Measurements from ENCODE around the gene RC3H2.
"Not testable (repeated sequence)": the region's sequence is repeated elsewhere in the genome, so short reads cannot be mapped to it uniquely, and the experiment has no call there.

RC3H2 gene

DNA sequence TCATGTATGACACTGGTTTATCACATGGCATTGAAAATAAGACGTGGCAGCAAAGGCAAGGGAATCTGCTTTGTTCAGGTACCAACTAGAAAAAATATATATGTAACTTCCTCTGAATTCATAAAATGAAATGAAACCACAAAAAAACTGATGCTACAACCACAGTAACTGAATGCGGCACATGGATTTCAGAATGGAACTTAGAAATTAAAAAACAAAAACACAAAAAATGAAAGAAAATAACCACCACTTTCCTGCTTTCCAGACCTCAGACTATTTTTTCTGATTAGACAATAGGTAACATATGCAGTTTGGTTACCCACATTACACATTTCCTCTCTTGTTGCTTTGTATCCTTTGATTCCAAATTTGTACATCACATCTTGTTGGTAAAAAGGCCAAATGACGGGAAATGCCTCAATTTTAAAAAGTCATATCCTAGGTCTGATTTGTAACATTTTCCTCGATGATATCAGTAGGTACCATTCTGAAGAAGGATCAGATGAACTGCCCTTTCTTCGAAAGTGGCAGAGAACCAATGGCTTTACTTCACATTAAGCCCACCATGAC lies 58.7 kb downstream of the RC3H2 start:
- Mint-ChIP-seq H3K27ac (no peak overlapping the region), H3K9me3 (no peaks in the 10 kb centered on the region), H3K27me3 (no peaks in the 10 kb centered on the region), H3K4me1 (ENCODE audit: low read depth) (no peaks in the 10 kb centered on the region), H3K4me3 (no peak overlapping the region), H3K36me3 (ENCODE audit: low read depth) (peaks cover 51% of the 10 kb centered on the region)
- intact Hi-C loops (cut with micrococcal nuclease): no loop called here

DNA sequence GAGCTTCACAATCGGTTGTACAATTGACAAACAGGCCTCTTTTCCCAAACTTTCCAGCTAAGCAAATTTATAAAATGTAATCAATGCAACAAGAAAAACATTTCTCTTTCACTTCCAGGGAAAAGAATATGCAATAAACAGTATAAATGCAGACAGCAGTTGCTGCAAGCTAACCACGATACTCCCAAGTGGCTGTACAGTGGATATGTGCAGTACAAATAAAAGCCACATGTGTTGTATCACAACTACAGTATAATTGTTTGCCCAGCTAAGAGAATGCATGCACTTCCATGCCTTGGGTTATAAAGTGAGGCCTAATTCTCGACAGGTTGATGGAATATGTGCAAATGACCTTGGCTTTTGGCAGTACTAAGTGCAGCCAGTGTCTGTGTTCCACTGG lies 60.0 kb downstream of the RC3H2 start:
- peaks cover 38% of the 10 kb centered on the region for H3K36me3 Mint-ChIP-seq (ENCODE audit: low read depth)
- H3K4me3 Mint-ChIP-seq: no peak overlapping the region
- H3K27me3 Mint-ChIP-seq: no peaks in the 10 kb centered on the region
- no peak overlapping the region for H3K27ac Mint-ChIP-seq
- H3K4me1 Mint-ChIP-seq (ENCODE audit: low read depth): no peaks in the 10 kb centered on the region
- intact Hi-C loops (cut with micrococcal nuclease): no loop called here
- no peaks in the 10 kb centered on the region for H3K9me3 Mint-ChIP-seq

DNA sequence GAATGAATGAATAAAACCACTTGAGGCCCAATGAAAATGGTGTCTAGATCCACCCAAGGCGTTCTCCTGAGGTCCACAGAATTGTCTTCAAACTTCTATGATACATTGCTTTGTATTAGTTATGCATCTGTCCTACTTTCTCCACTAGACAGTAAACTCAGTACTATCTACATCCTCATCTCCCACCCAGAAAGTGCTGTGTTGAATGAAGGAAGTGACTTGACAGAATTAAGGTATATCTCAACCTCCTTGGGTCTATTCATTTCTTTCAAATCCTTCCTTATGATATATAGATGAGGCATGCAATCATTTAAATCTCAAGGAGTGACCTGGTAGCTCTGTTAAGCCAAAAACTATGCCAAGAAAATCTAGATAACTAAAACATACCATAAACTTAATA lies 61.0 kb downstream of the RC3H2 start:
- Mint-ChIP-seq H3K4me3 (no peak overlapping the region), H3K4me1 (ENCODE audit: low read depth) (no peaks in the 10 kb centered on the region), H3K36me3 (ENCODE audit: low read depth) (peaks cover 28% of the 10 kb centered on the region), H3K9me3 (no peaks in the 10 kb centered on the region), H3K27me3 (no peaks in the 10 kb centered on the region), H3K27ac (no peak overlapping the region)
- intact Hi-C loops (cut with micrococcal nuclease): no loop called here

DNA sequence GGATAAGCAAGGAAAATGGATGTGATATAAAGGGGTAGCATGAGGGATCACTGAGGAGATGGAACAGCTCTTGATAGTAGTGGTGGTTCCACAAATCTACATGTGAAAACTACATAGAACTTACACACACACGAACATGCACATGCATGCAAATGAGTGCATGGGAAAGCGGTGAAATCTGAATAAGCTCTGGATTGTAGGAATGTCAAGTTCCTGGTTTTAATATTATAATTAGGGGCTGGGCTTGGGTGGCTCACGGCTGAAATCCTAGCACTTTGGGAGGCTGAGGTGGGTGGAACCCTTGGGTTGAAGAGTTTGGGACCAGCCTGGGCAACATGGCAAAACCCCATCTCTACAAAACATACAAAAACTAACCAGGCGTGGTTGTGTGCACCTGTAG lies 63.7 kb downstream of the RC3H2 start:
- intact Hi-C loops (cut with micrococcal nuclease): no loop called here
- Mint-ChIP-seq H3K27me3 (no peaks in the 10 kb centered on the region), H3K27ac (no peak overlapping the region), H3K36me3 (ENCODE audit: low read depth) (peaks cover 11% of the 10 kb centered on the region), H3K4me1 (ENCODE audit: low read depth) (no peaks in the 10 kb centered on the region), H3K9me3 (no peaks in the 10 kb centered on the region), H3K4me3 (no peak overlapping the region)

DNA sequence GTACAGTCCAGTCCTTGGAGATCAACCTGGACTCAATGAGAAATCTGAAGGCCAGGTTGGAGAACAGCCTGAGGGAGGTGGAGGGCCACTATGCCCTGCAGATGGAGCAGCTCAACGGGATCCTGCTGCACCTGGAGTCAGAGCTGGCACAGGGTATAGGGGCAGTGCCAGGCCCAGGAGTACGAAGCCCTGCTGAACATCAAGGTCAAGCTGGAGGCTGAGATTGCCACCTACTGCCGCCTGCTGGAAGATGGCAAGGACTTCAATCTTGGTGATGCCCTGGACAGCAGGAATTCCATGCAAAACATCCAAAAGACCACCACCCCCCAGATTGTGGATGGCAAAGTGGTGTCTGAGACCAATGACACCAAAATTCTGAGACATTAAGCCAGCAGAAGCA lies 66.7 kb downstream of the RC3H2 start:
- H3K9me3 Mint-ChIP-seq; H3K27me3 Mint-ChIP-seq; H3K36me3 Mint-ChIP-seq (ENCODE audit: low read depth); H3K27ac Mint-ChIP-seq; H3K4me3 Mint-ChIP-seq; H3K4me1 Mint-ChIP-seq (ENCODE audit: low read depth); intact Hi-C loops (cut with micrococcal nuclease): not testable (repeated sequence)

DNA sequence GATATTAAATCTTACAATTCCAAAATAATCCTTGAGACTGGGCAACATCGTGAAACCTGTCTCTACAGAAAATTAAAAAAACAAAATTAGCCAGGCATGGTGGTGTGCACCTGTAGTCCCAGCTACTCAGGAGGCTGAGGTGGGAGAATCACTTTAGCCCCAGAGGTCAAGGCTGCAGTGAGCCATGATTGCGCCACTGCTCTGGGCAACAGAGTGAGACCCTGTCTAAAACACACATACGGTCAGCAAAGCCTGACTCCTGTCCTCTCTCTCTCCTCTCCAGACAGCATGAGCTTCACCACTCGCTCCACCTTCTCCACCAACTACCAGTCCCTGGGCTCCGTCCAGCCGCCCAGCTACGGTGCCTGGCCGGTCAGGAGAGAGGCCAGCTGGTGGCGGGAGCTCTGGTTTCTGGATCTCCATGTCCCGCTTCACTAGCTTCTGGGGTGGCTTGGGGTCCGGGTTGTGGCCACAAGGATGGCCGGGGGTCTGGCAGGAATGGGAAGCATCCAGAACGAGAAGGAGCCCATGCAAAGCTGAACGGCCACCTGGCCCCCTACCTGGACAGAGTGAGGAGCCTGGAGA lies 67.8 kb downstream of the RC3H2 start:
- intact Hi-C loops (cut with micrococcal nuclease): no loop called here
- H3K4me3 Mint-ChIP-seq: no peak overlapping the region
- no peaks in the 10 kb centered on the region for H3K27me3 Mint-ChIP-seq
- H3K27ac Mint-ChIP-seq: no peak overlapping the region
- H3K4me1 Mint-ChIP-seq (ENCODE audit: low read depth): peaks cover 6% of the 10 kb centered on the region
- no peaks in the 10 kb centered on the region for H3K36me3 Mint-ChIP-seq (ENCODE audit: low read depth)
- H3K9me3 Mint-ChIP-seq: no peaks in the 10 kb centered on the region

DNA sequence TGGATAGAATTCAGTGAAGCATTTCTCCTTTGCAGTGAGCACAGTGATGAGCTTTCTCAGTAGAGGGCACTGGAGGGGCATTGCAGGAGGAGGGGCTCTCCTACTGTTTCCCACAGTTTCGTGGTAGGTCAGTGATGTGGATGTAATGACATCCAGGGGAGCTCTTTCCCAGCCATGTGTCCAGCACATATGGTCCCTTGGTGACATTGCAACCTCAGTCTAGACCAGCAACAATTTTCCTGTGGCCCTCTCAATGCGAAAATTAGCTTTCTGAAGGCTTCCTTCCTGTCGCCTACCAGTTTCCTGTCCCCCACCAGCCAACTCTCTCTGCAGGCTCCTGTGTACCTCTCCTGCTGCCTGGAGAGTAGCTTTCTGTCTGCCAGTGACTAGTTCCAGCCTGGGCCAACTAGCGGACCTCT lies 69.8 kb downstream of the RC3H2 start:
- Mint-ChIP-seq H3K4me3 (no peak overlapping the region), H3K27ac (no peak overlapping the region), H3K9me3 (no peaks in the 10 kb centered on the region), H3K36me3 (ENCODE audit: low read depth) (no peaks in the 10 kb centered on the region), H3K4me1 (ENCODE audit: low read depth) (peaks cover 6% of the 10 kb centered on the region), H3K27me3 (no peaks in the 10 kb centered on the region)
- intact Hi-C loops (cut with micrococcal nuclease): no loop called here

DNA sequence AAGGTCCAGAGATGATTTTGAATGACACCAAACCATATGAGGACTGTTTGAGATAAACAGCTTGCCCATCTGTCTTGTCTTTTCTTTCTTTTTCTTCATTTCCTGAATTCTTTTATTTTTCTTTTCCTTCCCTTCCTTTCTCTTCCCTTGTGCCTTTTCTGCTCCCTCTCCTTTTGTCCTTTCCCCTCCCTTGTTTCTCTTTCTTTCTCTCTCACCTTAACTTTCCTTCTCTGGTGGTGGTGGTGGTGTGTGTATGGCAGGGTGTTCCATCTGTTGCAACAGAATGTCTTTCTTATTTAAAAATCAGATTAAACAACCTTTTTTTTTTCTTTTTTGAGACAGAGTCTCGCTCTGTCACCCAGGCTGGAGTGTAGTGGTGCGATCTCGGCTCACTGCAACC lies 73.0 kb downstream of the RC3H2 start:
- peaks cover 8% of the 10 kb centered on the region for H3K4me1 Mint-ChIP-seq (ENCODE audit: low read depth)
- intact Hi-C loops (cut with micrococcal nuclease): no loop called here
- H3K36me3 Mint-ChIP-seq (ENCODE audit: low read depth): peaks cover 12% of the 10 kb centered on the region
- no peak overlapping the region for H3K4me3 Mint-ChIP-seq
- H3K27ac Mint-ChIP-seq: no peak overlapping the region
- no peaks in the 10 kb centered on the region for H3K9me3 Mint-ChIP-seq
- no peaks in the 10 kb centered on the region for H3K27me3 Mint-ChIP-seq

DNA sequence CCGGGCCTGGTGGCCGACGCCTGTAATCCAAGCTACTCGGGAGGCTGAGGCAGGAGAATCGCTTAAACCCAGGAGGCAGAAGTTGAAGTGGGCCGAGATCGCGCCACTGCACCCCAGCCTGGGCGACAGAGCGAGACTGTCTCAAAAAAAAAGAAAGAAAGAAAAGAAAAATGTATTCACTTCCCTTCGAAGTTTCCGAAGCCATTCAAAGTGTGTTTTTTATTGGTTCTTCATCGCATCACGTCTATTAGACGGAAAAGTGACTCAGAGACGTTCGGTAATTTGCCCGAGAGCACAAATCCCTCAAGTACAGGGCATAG lies 76.2 kb downstream of the RC3H2 start:
- H3K4me1 Mint-ChIP-seq (ENCODE audit: low read depth): peaks cover 18% of the 10 kb centered on the region
- peak overlapping the region; percentile 95 for H3K4me3 Mint-ChIP-seq
- intact Hi-C loops (cut with micrococcal nuclease); H3K27me3 Mint-ChIP-seq; H3K9me3 Mint-ChIP-seq: not testable (repeated sequence)
- H3K36me3 Mint-ChIP-seq (ENCODE audit: low read depth): peaks cover 35% of the 10 kb centered on the region
- H3K27ac Mint-ChIP-seq: peak overlapping the region; percentile 98

DNA sequence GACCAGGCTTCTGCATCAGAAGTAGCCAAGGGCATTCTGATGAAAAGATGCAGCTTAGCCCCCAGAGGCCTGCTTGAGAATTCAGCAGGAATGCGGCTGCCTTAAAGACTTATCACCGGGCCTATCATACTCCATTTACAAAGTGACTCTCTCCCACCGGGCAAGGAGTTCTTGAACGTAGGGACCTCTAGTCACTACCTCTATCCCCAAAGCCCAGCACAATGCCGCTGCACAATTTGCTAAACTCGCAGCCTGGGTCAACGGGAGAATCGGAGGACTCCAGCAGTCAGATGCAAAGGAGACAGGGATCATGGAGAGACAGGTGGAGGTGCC lies 77.4 kb downstream of the RC3H2 start:
- Mint-ChIP-seq H3K4me3 (peak overlapping the region; percentile 95), H3K27me3 (no peaks in the 10 kb centered on the region), H3K4me1 (ENCODE audit: low read depth) (peaks cover 22% of the 10 kb centered on the region), H3K36me3 (ENCODE audit: low read depth) (peaks cover 42% of the 10 kb centered on the region), H3K9me3 (no peaks in the 10 kb centered on the region), H3K27ac (peak overlapping the region; percentile 98)
- intact Hi-C loops (cut with micrococcal nuclease): no loop called here

DNA sequence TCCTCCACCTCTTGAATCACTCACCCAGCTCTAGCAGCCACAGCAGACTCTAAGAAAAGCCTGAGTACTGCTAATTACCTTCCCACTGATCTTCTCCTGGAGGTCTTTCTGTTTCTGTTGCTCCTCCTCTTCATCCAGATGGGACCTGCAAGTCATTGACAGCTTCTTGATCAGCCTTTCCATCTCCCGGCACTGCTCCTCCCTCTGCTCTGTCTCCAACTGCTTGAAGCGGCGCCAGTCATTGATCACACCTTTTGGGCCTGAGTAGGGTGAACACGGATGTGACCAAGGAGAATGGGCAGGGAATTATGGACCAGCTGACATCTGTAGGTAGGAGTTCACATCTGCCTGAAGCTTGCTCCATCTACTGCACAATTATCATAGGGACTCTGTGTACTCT lies 82.2 kb downstream of the RC3H2 start:
- Mint-ChIP-seq H3K9me3 (no peaks in the 10 kb centered on the region), H3K27ac (peak overlapping the region; percentile 13), H3K4me3 (no peak overlapping the region), H3K36me3 (ENCODE audit: low read depth) (peaks cover 60% of the 10 kb centered on the region), H3K27me3 (no peaks in the 10 kb centered on the region), H3K4me1 (ENCODE audit: low read depth) (peaks cover 31% of the 10 kb centered on the region)
- intact Hi-C loops (cut with micrococcal nuclease): no loop called here

DNA sequence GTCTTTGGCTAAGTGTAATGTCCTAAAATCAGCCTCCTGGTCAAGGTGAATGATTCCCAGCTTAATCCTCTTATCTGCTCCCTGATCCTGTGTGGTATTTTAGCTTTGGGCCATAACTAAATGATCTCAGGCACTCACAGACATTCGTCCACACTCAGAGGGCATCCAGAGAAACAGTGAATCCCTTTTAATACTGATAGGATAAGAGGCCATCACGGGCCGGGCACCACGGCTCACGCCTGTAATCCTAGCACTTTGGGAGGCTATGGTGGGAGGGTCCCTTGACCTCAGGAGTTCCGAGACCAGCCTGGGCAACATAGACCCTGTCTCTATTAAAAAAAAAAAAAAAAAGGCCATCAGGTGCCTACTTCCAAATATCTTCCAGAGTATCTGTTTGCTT lies 83.1 kb downstream of the RC3H2 start:
- Mint-ChIP-seq H3K4me1 (ENCODE audit: low read depth) (peaks cover 27% of the 10 kb centered on the region), H3K9me3 (no peaks in the 10 kb centered on the region), H3K27ac (no peak overlapping the region), H3K4me3 (no peak overlapping the region), H3K27me3 (no peaks in the 10 kb centered on the region), H3K36me3 (ENCODE audit: low read depth) (peaks cover 63% of the 10 kb centered on the region)
- intact Hi-C loops (cut with micrococcal nuclease): no loop called here

DNA sequence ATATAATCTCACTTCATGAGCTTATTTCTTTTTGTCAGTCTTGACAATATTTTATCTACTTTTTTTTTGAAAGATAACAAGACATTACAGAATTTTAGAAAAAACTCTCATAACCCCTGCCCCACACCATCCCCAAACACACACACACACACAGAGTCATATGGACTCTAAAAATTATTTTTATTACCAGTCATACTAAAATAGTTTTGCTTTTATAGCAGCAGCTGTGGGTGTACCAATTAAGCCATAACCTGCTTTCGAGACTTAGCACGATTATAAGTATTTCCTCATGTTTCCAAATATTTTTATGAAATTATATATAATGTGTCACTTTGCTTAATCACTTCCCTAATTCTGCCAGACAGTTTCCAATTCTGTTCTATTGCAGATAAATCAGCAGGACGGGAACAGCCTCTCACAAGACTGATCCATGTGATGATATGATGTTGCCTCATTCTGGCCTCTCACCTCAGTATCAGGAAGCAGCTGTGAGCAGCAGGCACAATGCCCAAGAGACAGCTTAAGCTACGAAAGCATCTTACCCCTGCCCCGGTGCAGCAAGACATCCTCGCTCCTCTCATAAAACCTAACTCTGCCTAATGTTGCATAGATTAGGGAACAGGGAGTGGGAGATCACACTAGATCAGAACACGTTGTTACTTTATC lies 83.7 kb downstream of the RC3H2 start:
- no peak overlapping the region for H3K4me3 Mint-ChIP-seq
- peaks cover 69% of the 10 kb centered on the region for H3K36me3 Mint-ChIP-seq (ENCODE audit: low read depth)
- H3K4me1 Mint-ChIP-seq (ENCODE audit: low read depth): peaks cover 27% of the 10 kb centered on the region
- H3K27ac Mint-ChIP-seq: no peak overlapping the region
- intact Hi-C loops (cut with micrococcal nuclease): no loop called here
- no peaks in the 10 kb centered on the region for H3K27me3 Mint-ChIP-seq
- H3K9me3 Mint-ChIP-seq: no peaks in the 10 kb centered on the region

DNA sequence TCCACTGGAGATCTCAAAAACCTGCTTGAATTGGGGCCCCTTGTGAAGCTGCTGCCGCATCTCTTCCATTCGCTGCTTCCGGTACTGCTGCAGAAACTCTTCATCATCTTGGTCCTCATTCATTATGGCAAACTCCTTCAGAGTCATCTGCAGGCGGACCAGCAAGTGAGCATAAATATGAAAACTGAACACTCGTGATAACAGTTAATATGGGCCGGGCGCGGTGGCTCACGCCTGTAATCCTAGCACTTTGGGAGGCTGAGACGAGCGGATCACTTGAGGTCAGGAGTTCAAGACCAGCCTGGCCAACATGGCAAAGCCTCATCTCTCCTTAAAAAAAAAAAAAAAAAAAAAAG lies 84.7 kb downstream of the RC3H2 start:
- Mint-ChIP-seq H3K4me1 (ENCODE audit: low read depth) (peaks cover 26% of the 10 kb centered on the region), H3K4me3 (no peak overlapping the region), H3K9me3 (no peaks in the 10 kb centered on the region), H3K36me3 (ENCODE audit: low read depth) (peaks cover 64% of the 10 kb centered on the region), H3K27me3 (no peaks in the 10 kb centered on the region), H3K27ac (no peak overlapping the region)
- intact Hi-C loops (cut with micrococcal nuclease): no loop called here

Data from dendritic cell treated with granulocyte-macrophage colony-stimulating factor and Interleukin-4, amounts not matched to agents 40 ng/mL and 50 ng/mL, for 4 days (primary cell).